Smooth muscle cell (in vitro differentiated cells): ENCODE data around the gene DSTN. TPM values are rescaled to one million over a fixed set of nuclear protein-coding genes. Genes with fewer than 3 reads are reported as not detected.

Source experiments
- DNase-seq: peaks from one replicate; lab custom pipeline; 2025; ENCODE audit not compliant: unreplicated experiment; lab: John Stamatoyannopoulos, UW
- H2AFZ ChIP-seq: fragments of 200-600 bp; sonication (generic); 2 replicates; pipeline ENCODE4 v1.6.0; 2016; ENCODE audit warnings: antibody characterized with exemption, low read depth, mild to moderate bottlenecking
- H3F3A ChIP-seq: fragments of 200-600 bp; sonication (generic); 2 replicates; pipeline ENCODE4 v1.6.0; 2017; ENCODE audit warnings: antibody characterized with exemption, low read depth
- H3K27ac ChIP-seq: fragments of 200-600 bp; sonication (generic); 2 replicates; pipeline ENCODE4 v1.5.1; 2016; ENCODE audit warnings: low read depth, mild to moderate bottlenecking
- H3K27me3 ChIP-seq: fragments of 200-600 bp; sonication (generic); 2 replicates; pipeline ENCODE4 v1.6.1; 2016; ENCODE audit warnings: low read depth, mild to moderate bottlenecking
- H3K36me3 ChIP-seq: fragments of 200-600 bp; sonication (generic); 2 replicates; pipeline ENCODE4 v1.5.1; 2016; ENCODE audit warnings: low read depth
- H3K4me1 ChIP-seq: fragments of 200-600 bp; sonication (generic); 2 replicates; pipeline ENCODE4 v1.5.1; 2016; ENCODE audit warnings: low read depth
- H3K4me2 ChIP-seq: fragments of 200-600 bp; sonication (generic); 2 replicates; pipeline ENCODE4 v1.6.0; 2016; ENCODE audit warnings: mild to moderate bottlenecking
- H3K4me3 ChIP-seq: fragments of 200-600 bp; sonication (generic); 2 replicates; pipeline ENCODE4 v1.5.1; 2016; ENCODE audit warnings: mild to moderate bottlenecking
- H3K79me2 ChIP-seq: fragments of 200-600 bp; sonication (generic); 2 replicates; pipeline ENCODE4 v1.6.0; 2016; ENCODE audit warnings: low read depth, mild to moderate bottlenecking
- H3K9ac ChIP-seq: fragments of 200-600 bp; sonication (generic); 2 replicates; pipeline ENCODE4 v1.6.0; 2016; ENCODE audit warnings: low read depth
- H3K9me3 ChIP-seq: fragments of 200-600 bp; sonication (generic); replicated peaks from 2 replicates; pipeline ENCODE4 v1.5.1; 2016; ENCODE audit warnings: low read depth
- H4K20me1 ChIP-seq: fragments of 200-600 bp; sonication (generic); 2 replicates; pipeline ENCODE4 v1.6.0; 2016; ENCODE audit warnings: low read depth
- CTCF ChIP-seq: fragments of 200-600 bp; sonication (generic); IDR thresholded peaks from 2 replicates; pipeline ENCODE4 v1.5.1; 2017; ENCODE audit warnings: borderline replicate concordance, mild to moderate bottlenecking, antibody characterized with exemption; ENCODE audit not compliant: insufficient read depth, poor library complexity, severe bottlenecking
- WGBS: methylation state at CpG from one replicate; pipeline ENCODE4 v1.1.7; 2016; ENCODE audit warnings: low lambda C conversion rate; 5-methylcytosine and 5-hydroxymethylcytosine counted together
- polyA plus RNA-seq: library from polyadenylated mRNA; unstranded; fragments of >200 nt; fragmentation: Nextera tagmentation; extraction: Ambion mirVana; gene quantifications from 2 replicates; pipeline ENCODE4 v1.2.1, GENCODE V29; 2016
- total RNA-seq: library from RNA; depleted of rRNA; stranded (reverse); fragments of >200 nt; gene quantifications from 2 replicates; pipeline ENCODE4 v1.2.3, GENCODE V29; 2014

The DSTN gene
- total and polyA plus RNA-seq, 2 experiments from 2014 or later: 486 to 534 TPM

GRCh38 chr20:17620371-17621228, 50.7 kb downstream of the DSTN start:
- H4K20me1 ChIP-seq: peaks cover 100% of the 10 kb centered on the region
- 98% methylated on average over 32 of the region's 33 CpGs for WGBS

GRCh38 chr20:17621229-17621968, 51.5 kb downstream of the DSTN start:
- Histone ChIP-seq H3K4me2 (no peak overlapping the region), H3K27me3 (no peaks in the 10 kb centered on the region), H4K20me1 (peaks cover 100% of the 10 kb centered on the region), H2AFZ (no peak overlapping the region), H3K9me3 (no peaks in the 10 kb centered on the region), H3K27ac (no peak overlapping the region), H3K4me1 (no peaks in the 10 kb centered on the region), H3K4me3 (no peak overlapping the region), H3K36me3 (no peaks in the 10 kb centered on the region), H3K79me2 (no peaks in the 10 kb centered on the region), H3K9ac (no peak overlapping the region), H3F3A (peaks cover 20% of the 10 kb centered on the region)
- DNase-seq: no peak
- WGBS: 96% methylated on average over 24 of the region's 24 CpGs
- no peak for TF ChIP-seq CTCF

More at GRCh38 chr20:17620371-17621228, 50.7 kb downstream of the DSTN start:
- Histone ChIP-seq H3K4me3 (no peak overlapping the region), H3K79me2 (no peaks in the 10 kb centered on the region), H3K36me3 (no peaks in the 10 kb centered on the region), H3K9ac (no peak overlapping the region), H3K27me3 (no peaks in the 10 kb centered on the region), H3K9me3 (no peaks in the 10 kb centered on the region), H2AFZ (no peak overlapping the region), H3K4me2 (no peak overlapping the region), H3F3A (peaks cover 27% of the 10 kb centered on the region), H3K27ac (no peak overlapping the region), H3K4me1 (no peaks in the 10 kb centered on the region)
- DNase-seq: no peak
- no peak for TF ChIP-seq CTCF

- TF ChIP-seq CTCF: no peak
- Histone ChIP-seq H3K4me3 (no peak overlapping the region), H3K4me2 (no peak overlapping the region), H3K9ac (no peak overlapping the region), H4K20me1 (peaks cover 100% of the 10 kb centered on the region), H3F3A (peaks cover 15% of the 10 kb centered on the region), H3K4me1 (no peaks in the 10 kb centered on the region), H2AFZ (no peak overlapping the region), H3K9me3 (no peaks in the 10 kb centered on the region), H3K79me2 (no peaks in the 10 kb centered on the region), H3K27ac (no peak overlapping the region), H3K36me3 (no peaks in the 10 kb centered on the region), H3K27me3 (no peaks in the 10 kb centered on the region)
- 95% methylated on average over 11 of the region's 11 CpGs for WGBS
- no peak for DNase-seq
Measured at GRCh38 chr20:17622086-17622850, 52.4 kb downstream of the DSTN start.
